Measurements from ENCODE around the gene ARV1.

Gene ARV1

GRCh38 chr1:231011963-231012362, 33.1 kb downstream of the ARV1 start:
- TF ChIP-seq CTCF (IDR thresholded peaks at IDR 0.05; ENCODE audit: low read depth, low read length): no peak
- in situ Hi-C loops (cut with HindIII; ENCODE audit: low sequenced_read_pairs): no loop called here

DNA sequence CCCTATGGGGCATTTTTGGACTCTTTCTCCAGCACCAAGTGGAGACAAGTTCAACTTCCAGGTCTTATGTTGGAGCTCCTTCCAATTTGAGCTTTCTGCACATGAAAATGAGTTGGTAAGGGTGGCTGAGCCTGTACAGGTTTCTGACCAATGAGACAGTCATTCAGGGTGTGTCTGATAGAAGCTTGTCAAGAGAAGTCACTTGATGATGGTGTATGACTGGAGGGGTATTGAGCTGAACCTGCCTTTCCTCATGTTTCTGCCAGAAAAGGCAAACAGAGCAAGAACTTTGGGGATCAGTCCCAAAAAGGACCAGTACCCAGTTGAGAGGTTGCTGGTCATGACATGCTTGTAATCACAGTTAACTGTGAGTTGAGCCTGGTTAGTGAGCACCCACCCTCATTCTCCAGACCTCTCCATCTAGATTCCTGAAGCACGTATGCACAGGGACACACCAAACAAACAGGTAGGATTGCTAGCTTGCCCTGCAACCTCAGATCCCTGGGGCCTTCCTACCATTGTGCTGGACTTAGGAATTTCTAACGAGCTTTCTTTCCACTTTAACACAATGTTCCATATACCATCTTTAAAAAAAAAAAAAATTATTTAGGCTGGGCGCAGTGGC, 34.6 kb downstream of the ARV1 start:
- TF ChIP-seq CTCF (IDR thresholded peaks at IDR 0.05; ENCODE audit: low read depth, low read length): no peak
- in situ Hi-C loops (cut with HindIII; ENCODE audit: low sequenced_read_pairs): no loop called here
- H3K4me3 ChIP-seq (ENCODE audit: low read depth, low read length): no peak overlapping the region
- no peak for DNase-seq (ENCODE audit: low read depth, low spot score)

More at GRCh38 chr1:231011963-231012362, 33.1 kb downstream of the ARV1 start:
- H3K4me3 ChIP-seq (ENCODE audit: low read depth, low read length): no peak overlapping the region
- no peak for DNase-seq (ENCODE audit: low read depth, low spot score)

- no peak for TF ChIP-seq CTCF (IDR thresholded peaks at IDR 0.05; ENCODE audit: low read depth, low read length)
- in situ Hi-C loops (cut with HindIII; ENCODE audit: low sequenced_read_pairs): no loop called here
- H3K4me3 ChIP-seq (ENCODE audit: low read depth, low read length): no peak overlapping the region
- DNase-seq (ENCODE audit: low read depth, low spot score): no peak
Observed at GRCh38 chr1:231016234-231016633, 37.3 kb downstream of the ARV1 start.

- in situ Hi-C loops (cut with HindIII; ENCODE audit: low sequenced_read_pairs): no loop called here
- no peak for TF ChIP-seq CTCF (IDR thresholded peaks at IDR 0.05; ENCODE audit: low read depth, low read length)
- no peak overlapping the region for H3K4me3 ChIP-seq (ENCODE audit: low read depth, low read length)
- no peak for DNase-seq (ENCODE audit: low read depth, low spot score)
Observed at GRCh38 chr1:231016966-231017365, 38.1 kb downstream of the ARV1 start.

GRCh38 chr1:231019711-231020110, 40.8 kb downstream of the ARV1 start:
- in situ Hi-C loops (cut with HindIII; ENCODE audit: low sequenced_read_pairs): no loop called here
- no peak for TF ChIP-seq CTCF (IDR thresholded peaks at IDR 0.05; ENCODE audit: low read depth, low read length)
- H3K4me3 ChIP-seq (ENCODE audit: low read depth, low read length): no peak overlapping the region
- no peak for DNase-seq (ENCODE audit: low read depth, low spot score)

DNA sequence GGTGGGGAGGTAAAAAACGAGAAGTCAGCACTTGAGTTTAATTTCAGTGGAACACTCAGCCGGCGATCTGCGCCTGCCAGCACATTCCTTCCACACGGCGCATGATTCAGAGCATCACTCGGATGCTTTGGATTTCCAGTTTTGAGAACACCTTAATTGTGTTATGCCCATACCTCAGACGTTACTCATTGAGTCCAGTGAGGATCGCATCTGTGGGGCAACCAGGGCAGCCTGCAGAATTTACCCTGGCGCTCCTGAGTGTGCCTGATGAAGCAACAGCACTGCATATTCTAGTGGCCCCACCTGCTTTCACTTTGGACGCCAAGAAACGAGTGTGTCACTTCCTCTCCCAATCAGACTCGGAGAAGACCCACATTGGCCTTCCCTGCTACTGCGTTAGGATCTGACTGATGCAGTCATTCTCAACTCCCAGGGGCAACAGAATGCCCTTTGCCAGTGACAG, 41.3 kb downstream of the ARV1 start:
- H3K4me3 ChIP-seq (ENCODE audit: low read depth, low read length): no peak overlapping the region
- DNase-seq (ENCODE audit: low read depth, low spot score): no peak
- in situ Hi-C loops (cut with HindIII; ENCODE audit: low sequenced_read_pairs): no loop called here
- no peak for TF ChIP-seq CTCF (IDR thresholded peaks at IDR 0.05; ENCODE audit: low read depth, low read length)
